K562 (cell line): Measurements from ENCODE around the gene CFAP410. TPM values are rescaled to one million over a fixed set of nuclear protein-coding genes. Genes with fewer than 3 reads are reported as not detected.

Experiments used
- ATAC-seq: fragments of 200-7000 bp; cut with Tn5 transposase; 3 replicates; pipeline ENCODE4 v1.9.1; 2020; ENCODE audit warnings: moderate library complexity
- BruUV-seq: library from RNA; stranded (reverse); fragments of 400-500 nt; replicated peaks from 2 replicates; lab custom pipeline; 2021; lab: Mats Ljungman, UMichigan
- CTCF ChIA-PET: fragments of 300-600 bp; formaldehyde crosslinking; extraction: SDS; loops from one replicate; lab custom pipeline; 2021; ENCODE audit warnings: low intra/inter-chr PET ratio; lab: Yijun Ruan, JAX
- POLR2A ChIA-PET: fragments of 300-600, 350-650 bp; sonication (Branson Sonifier 250); formaldehyde crosslinking; extraction: SDS; loops from one replicate; lab custom pipeline; 2021; ENCODE audit warnings: antibody characterized with exemption, inconsistent platforms; lab: Yijun Ruan, JAX
- DNase-seq, 4 experiments: peaks; one replicate each; pipeline versions ENCODE4 v3.0.0 to v3.0.0-alpha.2; 2011 to 2018; ENCODE audit warnings: low spot score in 3 of 4, mixed read lengths in 3 of 4; ENCODE audit errors: extremely low read depth in 1 of 4
- FAIRE-seq: peaks from 2 replicates; lab custom pipeline; 2011; peaks lifted over from hg19 to GRCh38; lab: Jason Lieb, UNC
- H2AFZ ChIP-seq: 2 replicates; pipeline ENCODE4 v1.6.0; 2011; ENCODE audit warnings: low read depth, low read length, control low read depth, inconsistent platforms
- H3K27ac ChIP-seq: fragments of 200-600 bp; 3 replicates; pipeline ENCODE4 v1.8.0; 2011; ENCODE audit warnings: low read depth, mild to moderate bottlenecking, control low read depth, inconsistent platforms, low read length, moderate library complexity, mixed read lengths; ENCODE audit errors: extremely low read depth
- H3K27me3 ChIP-seq, 2 experiments: fragments of 300-600 bp in 1 of 2; 2 replicates in 1 of 2; 3 replicates in 1 of 2; pipeline versions ENCODE4 v1.6.0 to v1.8.0; 2011; ENCODE audit warnings: inconsistent platforms in 2 of 2, low read length in 2 of 2, mild to moderate bottlenecking in 1 of 2, mixed read lengths in 1 of 2, moderate library complexity in 1 of 2; ENCODE audit not compliant: control insufficient read depth in 2 of 2, insufficient read depth in 2 of 2
- H3K36me3 ChIP-seq: fragments of 300-600 bp; 3 replicates; pipeline ENCODE4 v1.8.0; 2011; ENCODE audit warnings: mild to moderate bottlenecking, low read length, inconsistent platforms; ENCODE audit not compliant: control insufficient read depth, insufficient read depth
- H3K4me1 ChIP-seq, 2 experiments: fragments of 200-600 bp in 1 of 2; replicated peaks in 1 of 2; 2 replicates in 1 of 2; 3 replicates in 1 of 2; pipeline versions ENCODE4 v1.5.1 to v1.8.0; 2011; ENCODE audit warnings: inconsistent platforms in 2 of 2, low read length in 2 of 2, mild to moderate bottlenecking in 1 of 2, mixed read lengths in 1 of 2, moderate library complexity in 1 of 2; ENCODE audit not compliant: control insufficient read depth in 2 of 2, insufficient read depth in 2 of 2
- H3K4me2 ChIP-seq: 2 replicates; pipeline ENCODE4 v1.6.1; 2011; ENCODE audit warnings: low read length, control low read depth, inconsistent platforms, mixed read lengths; ENCODE audit not compliant: insufficient read depth
- H3K4me3 ChIP-seq: fragments of 200-600 bp; sonication (generic), shearing (Covaris generic); 2 replicates; pipeline ENCODE4 v1.5.1; 2016; ENCODE audit warnings: control low read depth, inconsistent platforms
- H3K79me2 ChIP-seq: fragments of 200-600 bp; 3 replicates; pipeline ENCODE4 v1.8.0; 2011; ENCODE audit warnings: low read length, inconsistent platforms; ENCODE audit not compliant: control insufficient read depth, insufficient read depth
- H3K9ac ChIP-seq, 2 experiments: 2 replicates each; pipeline versions ENCODE4 v1.6.0 to v1.6.1; 2011; ENCODE audit warnings: low read depth in 2 of 2, low read length in 2 of 2, control low read depth in 1 of 2, inconsistent platforms in 1 of 2, mild to moderate bottlenecking in 1 of 2, mixed read lengths in 1 of 2; ENCODE audit not compliant: insufficient read depth in 1 of 2
- H3K9me1 ChIP-seq: one replicate; pipeline ENCODE4 v1.6.0; 2011; ENCODE audit warnings: inconsistent platforms, mild to moderate bottlenecking, low read length, moderate library complexity; ENCODE audit not compliant: control insufficient read depth, insufficient read depth
- H3K9me3 ChIP-seq: replicated peaks from 2 replicates; pipeline ENCODE4 v1.5.1; 2011; ENCODE audit warnings: low read depth, low read length, inconsistent platforms; ENCODE audit not compliant: control insufficient read depth, insufficient read depth
- H4K20me1 ChIP-seq: replicated peaks from 2 replicates; pipeline ENCODE4 v1.6.1; 2011; ENCODE audit warnings: low read length, inconsistent platforms, mixed read lengths; ENCODE audit not compliant: control insufficient read depth, insufficient read depth
- BRD4 ChIP-seq: fragments of 200-600 bp; sonication (generic); IDR thresholded peaks from 2 replicates; pipeline ENCODE4 v1.6.1; 2017; ENCODE audit warnings: inconsistent platforms
- CEBPB ChIP-seq: fragments of 450-650 bp; IDR thresholded peaks from 2 replicates; pipeline ENCODE4 v1.6.1; 2016; ENCODE audit warnings: missing genetic modification characterization, missing compliant biosample characterization
- DACH1 ChIP-seq: fragments of 450-650 bp; IDR thresholded peaks from 2 replicates; pipeline ENCODE4 v1.6.1; 2018; ENCODE audit not compliant: partially characterized antibody
- DDX20 ChIP-seq: fragments of 450-650 bp; IDR thresholded peaks from 2 replicates; pipeline ENCODE4 v1.6.1; 2016; ENCODE audit warnings: missing genetic modification characterization, low read depth, mild to moderate bottlenecking, missing compliant biosample characterization, moderate library complexity
- NCOA4 ChIP-seq: fragments of 450-650 bp; IDR thresholded peaks from 2 replicates; pipeline ENCODE4 v1.6.1; 2018; ENCODE audit warnings: mild to moderate bottlenecking; ENCODE audit not compliant: partially characterized antibody
- NFXL1 ChIP-seq: fragments of 450-650 bp; formaldehyde crosslinking; IDR thresholded peaks from 2 replicates; pipeline ENCODE4 v1.4.0; 2021; ENCODE audit warnings: mild to moderate bottlenecking
- PHF21A ChIP-seq: fragments of 450-650 bp; IDR thresholded peaks from 2 replicates; pipeline ENCODE4 v1.6.1; 2017; ENCODE audit warnings: low read depth, borderline replicate concordance
- PTTG1 ChIP-seq: fragments of 450-650 bp; IDR thresholded peaks from 2 replicates; pipeline ENCODE4 v1.6.1; 2016; ENCODE audit warnings: low read depth, mild to moderate bottlenecking, missing genetic modification characterization, missing compliant biosample characterization
- RAD21 ChIP-seq, 2 experiments: fragments of 250-450 bp in 1 of 2; fragments of 450-650 bp in 1 of 2; sonication (Bioruptor Pico) in 1 of 2; formaldehyde crosslinking in 1 of 2; IDR thresholded peaks in 1 of 2; conservative IDR thresholded peaks in 1 of 2; 2 replicates each; pipeline versions ENCODE4 v1.4.0 to v1.8.0; 2020 to 2022; ENCODE audit warnings: mild to moderate bottlenecking in 2 of 2, moderate library complexity in 1 of 2
- RFX1 ChIP-seq: fragments of 450-650 bp; IDR thresholded peaks from 2 replicates; pipeline ENCODE4 v1.6.1; 2016; ENCODE audit warnings: mild to moderate bottlenecking, moderate library complexity
- SNIP1 ChIP-seq: fragments of 450-650 bp; IDR thresholded peaks from 2 replicates; pipeline ENCODE4 v1.7.1; 2017; ENCODE audit warnings: low read depth, mild to moderate bottlenecking
- ZBTB8A ChIP-seq: fragments of 450-650 bp; IDR thresholded peaks from 2 replicates; pipeline ENCODE4 v1.6.1; 2018; ENCODE audit warnings: mild to moderate bottlenecking, moderate library complexity; ENCODE audit not compliant: partially characterized antibody
- ZKSCAN1 ChIP-seq: fragments of 150-350 bp; IDR thresholded peaks from 2 replicates; pipeline ENCODE4 v1.6.1; 2016; ENCODE audit warnings: low read depth, low read length
- ZNF174 ChIP-seq: fragments of 250-450 bp; sonication (Bioruptor Pico); IDR thresholded peaks from 2 replicates; pipeline ENCODE4 v1.4.0; 2020; ENCODE audit warnings: mild to moderate bottlenecking
- ZNF217 ChIP-seq: sonication (generic); formaldehyde crosslinking; IDR thresholded peaks from 2 replicates; pipeline ENCODE4 v1.8.0; 2022; ENCODE audit warnings: mild to moderate bottlenecking, missing genetic modification reagents
- ZNF41 ChIP-seq: fragments of 250-450 bp; sonication (Bioruptor Pico); conservative IDR thresholded peaks from 2 replicates; pipeline ENCODE4 v1.4.0; 2020; ENCODE audit warnings: mild to moderate bottlenecking
- ZNF589 ChIP-seq: fragments of 200-800 bp; sonication (Bioruptor generic); IDR thresholded peaks from 2 replicates; pipeline ENCODE4 v1.6.1; 2016; ENCODE audit warnings: low read depth, missing genetic modification characterization, missing compliant biosample characterization
- WGBS: fragments of 100-300 bp; shearing (Covaris generic); methylation state at CpG from one replicate; pipeline ENCODE4 v1.1.6; 2016; ENCODE audit warnings: low coverage, mixed read lengths; ENCODE audit not compliant: insufficient coverage; ENCODE audit errors: missing lambda C conversion rate; 5-methylcytosine and 5-hydroxymethylcytosine counted together
- in situ Hi-C: fragments of 300-500 bp; cut with MboI; formaldehyde crosslinking; loops from 4 replicates; pipeline ENCODE4 v1.15.0; 2018; ENCODE audit warnings: inconsistent platforms, mixed read lengths
- intact Hi-C: fragments of 100-400 bp; cut with micrococcal nuclease; formaldehyde crosslinking; loops from 2 replicates; pipeline ENCODE4 v1.14.2; 2022
- polyA plus RNA-seq, 8 experiments: library from polyadenylated mRNA; depleted of rRNA in 4 of 8; stranded (reverse) in 5 of 8; unstranded in 3 of 8; fragments of >200 nt; fragmentation: Nextera tagmentation in 2 of 8; fragmentation: Illumina TruSeq in 1 of 8; extraction: Ambion mirVana in 2 of 8; extraction: Trizol in 1 of 8; gene quantifications; 2 replicates each; pipeline versions ENCODE4 v1.2.1 to v1.2.3, GENCODE V29; 2011 to 2014; ENCODE audit warnings: inconsistent platforms in 1 of 8, missing spikeins in 1 of 8
- total RNA-seq, 7 experiments: library from RNA; depleted of rRNA in 6 of 7; stranded (reverse); fragments of >200 nt in 6 of 7; fragmentation: Illumina TruSeq in 2 of 7; extraction: Trizol in 2 of 7; gene quantifications; 2 replicates each; pipeline versions ENCODE4 v1.2.1 to v1.2.3, GENCODE V29; 2011 to 2021; ENCODE audit warnings: low replicate concordance in 1 of 7
- TF ChIP-seq, protein P1 (sequence below): sonication (generic); formaldehyde crosslinking; IDR thresholded peaks from 2 replicates; pipeline ENCODE4 v1.8.0; 2022; ENCODE audit warnings: missing genetic modification reagents, mild to moderate bottlenecking, borderline replicate concordance
- TF ChIP-seq, protein P2 (sequence below): fragments of 250-450 bp; sonication (Bioruptor Pico); IDR thresholded peaks from 2 replicates; pipeline ENCODE4 v1.9.0; 2021; ENCODE audit warnings: mild to moderate bottlenecking

CFAP410 gene
- total and polyA plus RNA-seq, 9 of the 15 experiments (the other 6 are each of a cell fraction or from before 2014, with no cell fraction given) = 0.07 to 17.3 (median 2.3) TPM

DNA sequence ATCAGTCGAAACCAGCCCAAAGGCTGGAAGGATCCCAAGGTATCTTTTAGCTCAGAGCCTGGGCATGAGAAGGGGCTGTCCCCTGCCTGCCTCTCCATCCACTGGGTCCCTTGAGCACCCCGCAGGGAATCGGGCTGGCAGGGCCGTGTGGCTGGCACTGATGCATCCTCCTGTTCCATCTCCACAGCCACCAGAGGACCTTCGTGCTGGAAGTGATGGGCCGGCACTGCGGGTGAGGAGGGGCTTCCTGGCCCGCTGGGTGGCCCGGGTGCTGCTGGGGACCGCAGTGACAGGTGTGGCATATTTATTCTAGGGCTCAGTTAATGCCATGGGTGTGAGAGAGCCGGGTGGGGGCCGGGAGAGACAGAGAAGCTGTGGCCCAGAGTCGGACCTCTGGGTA lies 25.7 kb downstream of the CFAP410 start:
- Histone ChIP-seq H4K20me1 (no peaks in the 10 kb centered on the region), H3K4me2 (no peak overlapping the region), H3K9me1 (no peaks in the 10 kb centered on the region), H3K4me3 (no peak overlapping the region), H3K79me2 (no peaks in the 10 kb centered on the region; the same call in 2 of the 3 replicates), H2AFZ (no peak overlapping the region), H3K9me3 (no peaks in the 10 kb centered on the region), H3K27me3 (no peaks in the 10 kb centered on the region), H3K4me1 (peaks cover 0 to 23% of the 10 kb centered on the region in 2 experiments; a peak in 1 of 5 replicates), H3K36me3 (peaks cover 78% of the 10 kb centered on the region; the same call in 2 of the 3 replicates), H3K9ac (peak overlapping the region in 1 of 2 experiments; percentile 51; a peak in 1 of 4 replicates), H3K27ac (no peak overlapping the region)
- DNase-seq (no peak), FAIRE-seq (no peak), ATAC-seq (no peak)
- no TSS peak for BruUV-seq
- in situ Hi-C loops (no loop called here), intact Hi-C loops (no loop called here)
- ChIA-PET CTCF (no interaction called here), POLR2A (interaction anchor here (1.2 to 1.5 kb wide), 2 partner anchors 10 to 22 kb away, joined by 3 to 6 read pairs; no protein-coding TSS in a partner anchor)
- no peak for TF ChIP-seq RAD21 (CRISPR knock-in tag; conservative IDR thresholded peaks at IDR 0.05 in 1 of 2, IDR thresholded peaks at IDR 0.05 in 1 of 2)
- no peak for TF ChIP-seq ZNF41 (CRISPR knock-in tag)
- no peak for TF ChIP-seq BRD4
- TF ChIP-seq, protein P1, sequence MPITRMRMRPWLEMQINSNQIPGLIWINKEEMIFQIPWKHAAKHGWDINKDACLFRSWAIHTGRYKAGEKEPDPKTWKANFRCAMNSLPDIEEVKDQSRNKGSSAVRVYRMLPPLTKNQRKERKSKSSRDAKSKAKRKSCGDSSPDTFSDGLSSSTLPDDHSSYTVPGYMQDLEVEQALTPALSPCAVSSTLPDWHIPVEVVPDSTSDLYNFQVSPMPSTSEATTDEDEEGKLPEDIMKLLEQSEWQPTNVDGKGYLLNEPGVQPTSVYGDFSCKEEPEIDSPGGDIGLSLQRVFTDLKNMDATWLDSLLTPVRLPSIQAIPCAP = no peak
- TF ChIP-seq SNIP1 = no peak
- no peak for TF ChIP-seq PHF21A
- TF ChIP-seq, protein P2, sequence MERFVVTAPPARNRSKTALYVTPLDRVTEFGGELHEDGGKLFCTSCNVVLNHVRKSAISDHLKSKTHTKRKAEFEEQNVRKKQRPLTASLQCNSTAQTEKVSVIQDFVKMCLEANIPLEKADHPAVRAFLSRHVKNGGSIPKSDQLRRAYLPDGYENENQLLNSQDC (CRISPR knock-in tag) = no peak
- TF ChIP-seq DACH1 = no peak
- TF ChIP-seq DDX20 (tag) = no peak
- no peak for TF ChIP-seq ZNF217 (CRISPR knock-in tag)
- TF ChIP-seq ZNF589 = no peak
- TF ChIP-seq PTTG1 (tag) = no peak
- no peak for TF ChIP-seq RFX1
- TF ChIP-seq NFXL1 (CRISPR knock-in tag) = no peak
- no peak for TF ChIP-seq ZBTB8A
- no peak for TF ChIP-seq NCOA4
- no peak for TF ChIP-seq CEBPB (tag)
- TF ChIP-seq ZKSCAN1 = no peak
- TF ChIP-seq ZNF174 (CRISPR knock-in tag) = no peak
- WGBS = 93% methylated on average over 13 of the region's 13 CpGs
